GM21381 (cell line): ENCODE results near the gene MTCL3.

ENCODE experiments used
- ATAC-seq: cut with Tn5 transposase; IDR thresholded peaks from one replicate; pipeline ENCODE4 v1.9.1; 2021; ENCODE audit warnings: mild to moderate bottlenecking, moderate library complexity; ENCODE audit not compliant: unreplicated experiment

MTCL3 gene

GRCh38 chr6:127475135-127475822, 43.9 kb downstream of the MTCL3 start:
- ATAC-seq: no peak

GRCh38 chr6:127471379-127472255, 47.5 kb downstream of the MTCL3 start:
- ATAC-seq: no peak

GRCh38 chr6:127468936-127469335, 50.2 kb downstream of the MTCL3 start:
- no peak for ATAC-seq

GRCh38 chr6:127466416-127466815, 52.7 kb downstream of the MTCL3 start:
- ATAC-seq: no peak

GRCh38 chr6:127464881-127465459, 54.2 kb downstream of the MTCL3 start:
- ATAC-seq: peak; percentile 93

- ATAC-seq: no peak
Measured at GRCh38 chr6:127464161-127464880, 54.8 kb downstream of the MTCL3 start.

- ATAC-seq: no peak
Measured at GRCh38 chr6:127463056-127463455, 56.1 kb downstream of the MTCL3 start.

GRCh38 chr6:127462376-127462775, 56.8 kb downstream of the MTCL3 start:
- ATAC-seq: no peak

- ATAC-seq: no peak
Measured at GRCh38 chr6:127460465-127460864, 58.7 kb downstream of the MTCL3 start.

GRCh38 chr6:127459231-127459641, 59.9 kb downstream of the MTCL3 start, which contains the start of gene KIAA0408:
KIAA0408 (minus strand) TSS chr6:127459389; CDS start chr6:127453981, 5,408 bp downstream.
- no peak for ATAC-seq

GRCh38 chr6:127458817-127459216, 60.3 kb downstream of the MTCL3 start:
- ATAC-seq: no peak

GRCh38 chr6:127458222-127458621, 60.9 kb downstream of the MTCL3 start:
- ATAC-seq: no peak

- no peak for ATAC-seq
Measured at GRCh38 chr6:127457456-127458064, 61.6 kb downstream of the MTCL3 start.

GRCh38 chr6:127456465-127456864, 62.7 kb downstream of the MTCL3 start:
- ATAC-seq: no peak

- no peak for ATAC-seq
Measured at GRCh38 chr6:127453845-127454619, 65.1 kb downstream of the MTCL3 start.

GRCh38 chr6:127452803-127453202, 66.3 kb downstream of the MTCL3 start:
- ATAC-seq: no peak

- no peak for ATAC-seq
Measured at GRCh38 chr6:127451388-127451787, 67.7 kb downstream of the MTCL3 start.

- no peak for ATAC-seq
Measured at GRCh38 chr6:127447780-127448179, 71.4 kb downstream of the MTCL3 start.

- ATAC-seq: no peak
Measured at GRCh38 chr6:127446356-127446755, 72.8 kb downstream of the MTCL3 start.

GRCh38 chr6:127441881-127442280, 77.3 kb downstream of the MTCL3 start:
- no peak for ATAC-seq
